Upper lobe of left lung (tissue), 6 donors: ENCODE results near the gene PSMD1. TPM values are rescaled to one million over a fixed set of nuclear protein-coding genes. Genes with fewer than 3 reads are reported as not detected.
"Not testable (repeated sequence)": the region's sequence is repeated elsewhere in the genome, so short reads cannot be mapped to it uniquely, and the experiment has no call there.

Experiments
- ATAC-seq, 2 donors: fragments of 200-7000 bp; cut with Tn5 transposase; one replicate each; pipeline ENCODE4 v1.9.1; 2022; ENCODE audit warnings: mild to moderate bottlenecking in 2 of 2, moderate library complexity in 2 of 2; ENCODE audit not compliant: low FRiP score in 2 of 2
- DNase-seq, 2 donors: peaks; one replicate each; pipeline ENCODE4 v3.0.0-alpha.2; 2019 to 2020
- H3K27ac ChIP-seq, 4 donors: fragments of 200-600 bp; sonication (generic); one replicate each; pipeline ENCODE4 v1.5.1; 2016 to 2019
- H3K27me3 ChIP-seq, 4 donors: fragments of 200-600 bp; sonication (generic); one replicate each; pipeline ENCODE4 v1.5.1; 2017 to 2019
- H3K36me3 ChIP-seq, 4 donors: fragments of 200-600 bp; sonication (generic); one replicate each; pipeline ENCODE4 v1.5.1; 2016 to 2019
- H3K4me1 ChIP-seq, 4 donors: fragments of 200-600 bp; sonication (generic); one replicate each; pipeline ENCODE4 v1.5.1; 2018 to 2019
- H3K4me3 ChIP-seq, 4 donors: fragments of 200-600 bp; sonication (generic); one replicate each; pipeline ENCODE4 v1.5.1; 2017 to 2019; ENCODE audit warnings: mild to moderate bottlenecking in 2 of 4, moderate library complexity in 1 of 4
- H3K9me3 ChIP-seq, 4 donors: fragments of 200-600 bp; sonication (generic); one replicate each; pipeline ENCODE4 v1.5.1; 2018 to 2019
- CTCF ChIP-seq, 6 experiments: fragments of 450-650 bp in 4 of 6; fragments of 200-600 bp in 2 of 6; sonication (generic) in 2 of 6; IDR thresholded peaks; one replicate each; pipeline ENCODE4 v1.5.1; 2016 to 2019; ENCODE audit warnings: antibody characterized with exemption in 6 of 6
- EP300 ChIP-seq, 4 donors: sonication (generic); formaldehyde crosslinking; IDR thresholded peaks; one replicate each; pipeline ENCODE4 v1.5.1; 2017; ENCODE audit warnings: antibody characterized with exemption in 4 of 4, control low read depth in 2 of 4
- POLR2A ChIP-seq, 4 donors: fragments of 450-650 bp; IDR thresholded peaks; one replicate each; pipeline ENCODE4 v1.5.1; 2016 to 2017; ENCODE audit warnings: antibody characterized with exemption in 4 of 4, mild to moderate bottlenecking in 2 of 4
- POLR2AphosphoS5 ChIP-seq, 2 donors: sonication (generic); formaldehyde crosslinking; IDR thresholded peaks; one replicate each; pipeline ENCODE4 v1.5.1; 2017; ENCODE audit warnings: antibody characterized with exemption in 2 of 2
- WGBS, 2 donors: methylation state at CpG; one replicate each; pipeline ENCODE4 v1.1.5; 2017 to 2018; 5-methylcytosine and 5-hydroxymethylcytosine counted together
- total RNA-seq, 6 donors: library from RNA; depleted of rRNA in 4 of 6; stranded (reverse); fragments of >200 nt in 4 of 6; gene quantifications; one replicate each; pipeline versions ENCODE4 v1.1.0 to v1.2.1, GENCODE V29; 2016 to 2021
- donor health status: DM: no; HTN: no; CAD: no; lungs with moderate emphysema.
- donor health status: DM: no; HTN: yes; CAD: no; lungs with severe emphysema.

Gene PSMD1
- total RNA-seq, 6 donors from 2014 or later, result 24.6 to 68.1 (median 57.0) TPM

GRCh38 chr2:231015926-231016325, 40.7 kb upstream of the PSMD1 start:
- Histone ChIP-seq H3K9me3 (no peaks in the 10 kb centered on the region), H3K27ac (no peak overlapping the region), H3K4me1 (no peaks in the 10 kb centered on the region), H3K4me3 (no peak overlapping the region), H3K36me3 (no peaks in the 10 kb centered on the region), H3K27me3 (no peaks in the 10 kb centered on the region)
- no peak for ATAC-seq
- TF ChIP-seq POLR2AphosphoS5 (IDR thresholded peaks at IDR 0.05), result no peak
- no peak for TF ChIP-seq EP300 (IDR thresholded peaks at IDR 0.05)
- TF ChIP-seq CTCF (IDR thresholded peaks at IDR 0.05), result no peak
- no peak for TF ChIP-seq POLR2A (IDR thresholded peaks at IDR 0.05)
- 85 to 89% methylated on average over 3 of the region's 3 CpGs for WGBS, 2 donors
- DNase-seq, result no peak

GRCh38 chr2:231016566-231017230, 40.0 kb upstream of the PSMD1 start:
- WGBS, 2 donors, result 73 to 80% methylated on average over 6 of the region's 6 CpGs
- no peaks in the 10 kb centered on the region for H3K4me1 ChIP-seq
- no peaks in the 10 kb centered on the region for H3K9me3 ChIP-seq
- H3K27ac ChIP-seq, result no peak overlapping the region
- no peaks in the 10 kb centered on the region for H3K27me3 ChIP-seq
- no peaks in the 10 kb centered on the region for H3K36me3 ChIP-seq
- no peak overlapping the region for H3K4me3 ChIP-seq
- no peak for DNase-seq
- no peak for TF ChIP-seq EP300 (IDR thresholded peaks at IDR 0.05)
- TF ChIP-seq POLR2AphosphoS5 (IDR thresholded peaks at IDR 0.05), result no peak
- TF ChIP-seq POLR2A (IDR thresholded peaks at IDR 0.05), result no peak
- no peak for TF ChIP-seq CTCF (IDR thresholded peaks at IDR 0.05)
- ATAC-seq, result no peak

GRCh38 chr2:231017231-231017598, 39.5 kb upstream of the PSMD1 start:
- DNase-seq (no peak), ATAC-seq (peak in 1 of 2 donors; percentile 21)
- no peak for TF ChIP-seq POLR2A (IDR thresholded peaks at IDR 0.05)
- no peak for TF ChIP-seq POLR2AphosphoS5 (IDR thresholded peaks at IDR 0.05)
- no peak for TF ChIP-seq CTCF (IDR thresholded peaks at IDR 0.05)
- no peak for TF ChIP-seq EP300 (IDR thresholded peaks at IDR 0.05)
- Histone ChIP-seq H3K4me3 (no peak overlapping the region), H3K4me1 (no peaks in the 10 kb centered on the region), H3K36me3 (no peaks in the 10 kb centered on the region), H3K9me3 (no peaks in the 10 kb centered on the region), H3K27ac (no peak overlapping the region), H3K27me3 (no peaks in the 10 kb centered on the region)
- WGBS, 2 donors, result 30 to 42% methylated on average over 3 to 4 of the region's 4 CpGs

GRCh38 chr2:231018184-231018583, 38.5 kb upstream of the PSMD1 start:
- TF ChIP-seq POLR2AphosphoS5 (IDR thresholded peaks at IDR 0.05), result no peak
- TF ChIP-seq CTCF (IDR thresholded peaks at IDR 0.05), result no peak
- no peak for TF ChIP-seq EP300 (IDR thresholded peaks at IDR 0.05)
- no peak for TF ChIP-seq POLR2A (IDR thresholded peaks at IDR 0.05)
- DNase-seq, result no peak

GRCh38 chr2:231025059-231025458, 31.6 kb upstream of the PSMD1 start:
- not testable (repeated sequence) for H3K27ac ChIP-seq, H3K4me1 ChIP-seq, H3K9me3 ChIP-seq, H3K36me3 ChIP-seq, DNase-seq, H3K27me3 ChIP-seq, ATAC-seq, H3K4me3 ChIP-seq
- 97% methylated on average over 3 of the region's 3 CpGs for WGBS, 2 donors

More at GRCh38 chr2:231018184-231018583, 38.5 kb upstream of the PSMD1 start:
- no peak for ATAC-seq
- no peak overlapping the region for H3K27ac ChIP-seq
- H3K36me3 ChIP-seq, result no peaks in the 10 kb centered on the region
- no peak overlapping the region for H3K4me3 ChIP-seq
- no peaks in the 10 kb centered on the region for H3K4me1 ChIP-seq
- 88 to 92% methylated on average over 3 of the region's 3 CpGs for WGBS, 2 donors
- H3K9me3 ChIP-seq, result no peaks in the 10 kb centered on the region
- H3K27me3 ChIP-seq, result no peaks in the 10 kb centered on the region
